ENCODE measurements around the gene TMEM138.

- TF ChIP-seq, protein P1, sequence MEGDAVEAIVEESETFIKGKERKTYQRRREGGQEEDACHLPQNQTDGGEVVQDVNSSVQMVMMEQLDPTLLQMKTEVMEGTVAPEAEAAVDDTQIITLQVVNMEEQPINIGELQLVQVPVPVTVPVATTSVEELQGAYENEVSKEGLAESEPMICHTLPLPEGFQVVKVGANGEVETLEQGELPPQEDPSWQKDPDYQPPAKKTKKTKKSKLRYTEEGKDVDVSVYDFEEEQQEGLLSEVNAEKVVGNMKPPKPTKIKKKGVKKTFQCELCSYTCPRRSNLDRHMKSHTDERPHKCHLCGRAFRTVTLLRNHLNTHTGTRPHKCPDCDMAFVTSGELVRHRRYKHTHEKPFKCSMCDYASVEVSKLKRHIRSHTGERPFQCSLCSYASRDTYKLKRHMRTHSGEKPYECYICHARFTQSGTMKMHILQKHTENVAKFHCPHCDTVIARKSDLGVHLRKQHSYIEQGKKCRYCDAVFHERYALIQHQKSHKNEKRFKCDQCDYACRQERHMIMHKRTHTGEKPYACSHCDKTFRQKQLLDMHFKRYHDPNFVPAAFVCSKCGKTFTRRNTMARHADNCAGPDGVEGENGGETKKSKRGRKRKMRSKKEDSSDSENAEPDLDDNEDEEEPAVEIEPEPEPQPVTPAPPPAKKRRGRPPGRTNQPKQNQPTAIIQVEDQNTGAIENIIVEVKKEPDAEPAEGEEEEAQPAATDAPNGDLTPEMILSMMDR (conservative IDR thresholded peaks at IDR 0.05; ENCODE audit: low read length) = no peak
- no peak for TF ChIP-seq EZH2phosphoT487 (IDR thresholded peaks at IDR 0.05; ENCODE audit: borderline replicate concordance, low read depth, low read length)
Measured at GRCh38 chr11:61417670-61418069, 55.5 kb downstream of the TMEM138 start.
